ENCODE data around the gene VPS36.
"Not testable (repeated sequence)": the region's sequence is repeated elsewhere in the genome, so short reads cannot be mapped to it uniquely, and the experiment has no call there.

Gene VPS36, protein sequence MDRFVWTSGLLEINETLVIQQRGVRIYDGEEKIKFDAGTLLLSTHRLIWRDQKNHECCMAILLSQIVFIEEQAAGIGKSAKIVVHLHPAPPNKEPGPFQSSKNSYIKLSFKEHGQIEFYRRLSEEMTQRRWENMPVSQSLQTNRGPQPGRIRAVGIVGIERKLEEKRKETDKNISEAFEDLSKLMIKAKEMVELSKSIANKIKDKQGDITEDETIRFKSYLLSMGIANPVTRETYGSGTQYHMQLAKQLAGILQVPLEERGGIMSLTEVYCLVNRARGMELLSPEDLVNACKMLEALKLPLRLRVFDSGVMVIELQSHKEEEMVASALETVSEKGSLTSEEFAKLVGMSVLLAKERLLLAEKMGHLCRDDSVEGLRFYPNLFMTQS

DNA sequence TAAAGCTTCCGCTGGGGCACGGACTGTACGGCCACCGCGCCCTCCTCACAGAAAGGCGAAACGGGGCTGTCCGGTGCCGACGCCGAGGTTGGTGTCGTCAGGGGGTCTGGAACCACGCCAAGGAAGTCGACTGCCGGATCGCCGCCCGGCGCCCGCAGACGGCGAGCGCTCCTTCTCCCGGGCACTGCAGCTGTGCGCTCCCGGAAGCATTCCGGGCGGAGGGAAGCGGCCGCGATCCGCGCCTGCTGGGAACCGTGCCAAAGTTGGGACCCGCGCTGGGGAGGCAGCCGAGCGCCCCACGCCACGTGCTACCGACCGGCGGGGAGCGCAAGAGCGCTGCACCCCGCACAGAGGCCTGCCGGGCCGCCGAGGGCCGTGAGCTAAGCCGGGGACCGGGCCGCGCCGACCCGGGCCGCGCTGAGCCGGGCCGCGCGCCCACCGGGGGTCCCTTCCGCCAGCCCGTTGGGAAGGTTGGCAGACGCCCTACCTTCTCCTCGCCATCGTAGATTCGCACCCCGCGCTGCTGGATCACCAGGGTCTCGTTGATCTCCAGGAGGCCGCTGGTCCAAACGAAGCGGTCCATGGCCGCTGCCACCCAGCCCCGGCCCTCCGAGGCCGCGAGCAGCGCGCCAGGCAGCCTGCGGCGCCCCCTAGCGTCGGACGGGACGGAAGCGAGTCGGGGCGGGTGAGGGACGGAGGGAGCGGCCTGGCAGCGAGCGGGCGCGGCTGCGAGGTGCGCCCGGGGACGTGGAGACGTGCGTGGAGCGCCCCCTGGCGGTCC lies at the start of gene VPS36:
TSS of gene VPS36 (minus strand) at position 623 of the 781 bp plus-strand sequence. CDS start at position 583, 40 bp downstream.
- Mint-ChIP-seq H3K4me3 (peak within 1 kb of the TSS; percentile 93 to 96), H3K27ac (peak within 1 kb of the TSS; percentile 95), H3K4me1 (peaks cover 13 to 39% of the 10 kb centered on the region in 2 donors), H3K27me3 (no peaks in the 10 kb centered on the region), H3K9me3 (no peaks in the 10 kb centered on the region), H3K36me3 (peaks cover 3 to 4% of the 10 kb centered on the region in 2 donors)
- ATAC-seq (replicated peaks) (peak; percentile 77 to 78), DNase-seq (peak; percentile 93)

DNA sequence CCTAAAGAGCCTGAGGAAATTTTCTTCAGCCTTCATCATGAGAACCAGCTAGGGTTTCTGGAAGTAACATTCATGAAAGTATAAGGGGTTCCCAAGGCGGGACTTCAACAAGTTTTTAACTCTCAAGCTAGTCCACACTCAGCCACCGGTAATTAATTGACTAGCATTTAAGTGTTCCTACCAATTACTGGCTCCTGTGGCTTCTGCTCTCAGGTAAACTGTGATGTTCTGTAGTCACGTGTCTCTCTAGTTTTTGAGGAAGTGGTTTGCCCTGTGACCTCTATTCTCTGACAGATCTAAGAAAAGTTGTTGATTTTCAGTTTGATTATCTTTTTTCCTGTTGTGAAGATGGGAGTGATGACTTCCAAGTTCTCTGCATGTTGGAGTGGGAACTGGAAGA lies 47.5 kb upstream of the VPS36 start:
- H3K27ac Mint-ChIP-seq, H3K4me1 Mint-ChIP-seq: not testable (repeated sequence)

DNA sequence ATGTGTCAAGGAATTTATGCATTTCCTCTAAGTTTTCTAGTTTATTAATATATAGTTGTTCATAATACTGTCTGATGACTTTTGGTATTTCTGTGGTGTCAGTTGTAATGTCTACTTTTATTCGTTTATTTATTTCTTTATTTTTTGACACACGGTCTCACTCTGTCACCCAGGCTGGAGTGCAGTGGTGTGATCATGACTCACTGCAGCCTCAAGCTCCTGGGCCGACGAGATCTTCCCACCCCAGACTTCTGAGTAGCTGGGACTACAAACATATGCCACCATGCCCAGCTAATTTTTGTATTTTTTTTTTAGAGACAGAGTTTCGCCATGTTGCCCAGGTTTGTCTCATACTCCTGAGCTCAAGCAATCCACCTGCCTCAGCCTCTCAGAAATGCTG lies 43.8 kb upstream of the VPS36 start:
- DNase-seq; H3K9me3 Mint-ChIP-seq; H3K27me3 Mint-ChIP-seq; H3K27ac Mint-ChIP-seq; ATAC-seq (replicated peaks); H3K36me3 Mint-ChIP-seq; H3K4me3 Mint-ChIP-seq; H3K4me1 Mint-ChIP-seq: not testable (repeated sequence)

More for the DNA sequence above, 47.5 kb upstream of the VPS36 start:
- H3K4me3 Mint-ChIP-seq, H3K9me3 Mint-ChIP-seq, DNase-seq, H3K27me3 Mint-ChIP-seq, H3K36me3 Mint-ChIP-seq: not testable (repeated sequence)
- ATAC-seq (replicated peaks): peak; percentile 82 to 86

GRCh38 chr13:52491015-52491414 lies 40.6 kb upstream of the VPS36 start:
- not testable (repeated sequence) for H3K27me3 Mint-ChIP-seq; H3K36me3 Mint-ChIP-seq; ATAC-seq (replicated peaks); H3K4me3 Mint-ChIP-seq; H3K27ac Mint-ChIP-seq; H3K9me3 Mint-ChIP-seq; DNase-seq; H3K4me1 Mint-ChIP-seq

DNA sequence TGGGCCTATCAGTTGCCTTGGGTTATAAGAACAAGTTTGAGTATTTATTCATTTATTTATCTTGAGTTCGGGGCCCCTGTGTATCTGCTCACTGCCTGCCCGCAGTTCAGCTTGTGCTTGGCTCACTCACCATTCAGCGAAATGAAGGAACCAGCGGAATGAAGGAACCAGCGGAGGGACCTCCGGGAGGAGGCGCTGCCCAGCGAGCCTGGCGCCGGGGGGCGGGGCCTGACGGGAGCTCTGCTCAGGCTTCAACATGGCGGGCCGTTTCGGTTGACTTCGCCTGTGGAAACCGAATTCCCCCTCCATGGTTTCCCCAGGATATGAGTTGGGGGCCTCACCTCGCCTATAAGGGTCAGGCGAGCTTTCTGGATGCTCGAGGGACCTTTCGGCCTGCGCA lies 38.3 kb upstream of the VPS36 start:
- ATAC-seq (replicated peaks); H3K27me3 Mint-ChIP-seq: not testable (repeated sequence)

GRCh38 chr13:52487078-52487477 lies 36.6 kb upstream of the VPS36 start:
- ATAC-seq (replicated peaks); H3K36me3 Mint-ChIP-seq: not testable (repeated sequence)

More for the DNA sequence above, 38.3 kb upstream of the VPS36 start:
- not testable (repeated sequence) for DNase-seq, H3K36me3 Mint-ChIP-seq, H3K27ac Mint-ChIP-seq, H3K4me3 Mint-ChIP-seq, H3K9me3 Mint-ChIP-seq, H3K4me1 Mint-ChIP-seq

GRCh38 chr13:52480677-52481428 lies 30.4 kb upstream of the VPS36 start:
- not testable (repeated sequence) for H3K27me3 Mint-ChIP-seq; H3K36me3 Mint-ChIP-seq; H3K4me1 Mint-ChIP-seq; H3K4me3 Mint-ChIP-seq; ATAC-seq (replicated peaks); H3K9me3 Mint-ChIP-seq; DNase-seq; H3K27ac Mint-ChIP-seq

More at GRCh38 chr13:52487078-52487477, 36.6 kb upstream of the VPS36 start:
- H3K4me1 Mint-ChIP-seq, H3K27me3 Mint-ChIP-seq, H3K4me3 Mint-ChIP-seq, H3K27ac Mint-ChIP-seq, DNase-seq, H3K9me3 Mint-ChIP-seq: not testable (repeated sequence)

GRCh38 chr13:52468487-52468886 lies 18.1 kb upstream of the VPS36 start:
- not testable (repeated sequence) for ATAC-seq (replicated peaks)
- peaks cover 27 to 44% of the 10 kb centered on the region in 2 donors for H3K36me3 Mint-ChIP-seq

DNA sequence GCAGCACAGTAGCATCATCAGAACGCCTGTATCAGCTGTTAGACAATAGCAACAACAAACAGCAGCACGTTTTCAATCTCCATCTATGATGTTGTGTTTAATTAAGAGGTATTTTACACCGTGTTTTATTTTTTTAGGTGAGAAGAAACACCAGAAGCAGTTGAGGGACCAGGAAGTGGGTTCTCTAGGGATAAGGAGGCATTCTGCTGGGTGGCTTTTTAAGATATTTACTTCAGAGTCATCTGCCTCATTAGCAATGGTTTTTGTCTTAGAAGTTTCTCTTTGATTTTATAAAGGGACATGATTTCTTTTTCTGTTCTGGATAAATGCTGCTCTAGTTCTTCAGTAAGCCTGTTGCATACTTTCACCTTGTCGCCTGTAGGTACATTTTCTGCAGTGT lies 13.1 kb upstream of the VPS36 start:
- H3K36me3 Mint-ChIP-seq: peaks cover 20 to 35% of the 10 kb centered on the region in 2 donors
- H3K4me3 Mint-ChIP-seq: no peak overlapping the region
- ATAC-seq (replicated peaks) (no peak), DNase-seq (no peak)
- no peaks in the 10 kb centered on the region for H3K27me3 Mint-ChIP-seq
- peaks cover 0 to 1% of the 10 kb centered on the region in 2 donors for H3K9me3 Mint-ChIP-seq
- no peak overlapping the region for H3K27ac Mint-ChIP-seq
- peaks cover 2 to 6% of the 10 kb centered on the region in 2 donors for H3K4me1 Mint-ChIP-seq

More at GRCh38 chr13:52468487-52468886, 18.1 kb upstream of the VPS36 start:
- not testable (repeated sequence) for DNase-seq, H3K9me3 Mint-ChIP-seq, H3K4me3 Mint-ChIP-seq, H3K4me1 Mint-ChIP-seq, H3K27me3 Mint-ChIP-seq
- H3K27ac Mint-ChIP-seq: peak overlapping the region; percentile 42

DNA sequence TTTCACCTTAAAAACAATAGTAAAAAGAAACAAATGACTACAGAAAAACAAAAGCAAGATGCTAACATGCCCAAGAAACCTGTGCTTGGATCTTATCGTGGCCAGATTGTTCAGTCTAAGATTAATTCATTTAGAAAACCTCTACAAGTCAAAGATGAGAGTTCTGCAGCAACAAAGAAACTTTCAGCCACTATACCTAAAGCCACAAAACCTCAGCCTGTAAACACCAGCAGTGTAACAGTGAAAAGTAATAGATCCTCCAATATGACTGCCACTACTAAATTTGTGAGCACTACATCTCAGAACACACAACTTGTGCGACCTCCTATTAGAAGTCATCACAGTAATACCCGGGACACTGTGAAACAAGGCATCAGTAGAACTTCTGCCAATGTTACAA lies 10.8 kb upstream of the VPS36 start:
- Mint-ChIP-seq H3K9me3 (no peaks in the 10 kb centered on the region), H3K4me1 (peaks cover 1 to 10% of the 10 kb centered on the region in 2 donors), H3K27ac (no peak overlapping the region), H3K4me3 (no peak overlapping the region), H3K27me3 (no peaks in the 10 kb centered on the region), H3K36me3 (peaks cover 11 to 18% of the 10 kb centered on the region in 2 donors)
- no peak for DNase-seq
- ATAC-seq (replicated peaks): no peak

- DNase-seq (no peak), ATAC-seq (replicated peaks) (no peak)
- no peak overlapping the region for H3K4me3 Mint-ChIP-seq
- peaks cover 11 to 21% of the 10 kb centered on the region in 2 donors for H3K36me3 Mint-ChIP-seq
- no peaks in the 10 kb centered on the region for H3K9me3 Mint-ChIP-seq
- H3K27me3 Mint-ChIP-seq: no peaks in the 10 kb centered on the region
- H3K27ac Mint-ChIP-seq: no peak overlapping the region
- peaks cover 4 to 16% of the 10 kb centered on the region in 2 donors for H3K4me1 Mint-ChIP-seq
These were observed 9.2 kb upstream of the VPS36 start for GRCh38 chr13:52459668-52460067.

DNA sequence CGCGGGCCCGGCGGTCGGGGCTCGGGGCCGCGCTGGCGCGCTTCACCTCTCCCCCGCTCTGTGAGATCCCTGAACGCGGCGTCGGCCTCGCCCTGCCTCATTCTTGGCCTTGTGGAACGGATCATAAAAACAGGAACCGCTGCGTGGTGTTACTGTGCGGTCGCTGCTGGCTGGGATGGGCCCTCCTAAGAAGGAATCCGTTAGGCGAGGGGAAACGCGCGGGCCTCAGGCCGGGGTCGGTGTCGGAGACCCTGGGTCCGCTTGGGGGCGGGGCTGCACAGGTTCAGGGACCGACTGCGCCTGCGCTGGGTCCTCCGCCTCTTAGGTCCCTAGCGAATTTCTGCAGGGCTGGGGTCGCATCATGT lies 5.2 kb upstream of the VPS36 start:
- Mint-ChIP-seq H3K36me3 (peaks cover under 1 to 5% of the 10 kb centered on the region in 2 donors), H3K27me3 (no peaks in the 10 kb centered on the region), H3K9me3 (no peaks in the 10 kb centered on the region), H3K4me1 (peaks cover 12 to 27% of the 10 kb centered on the region in 2 donors), H3K27ac (peak overlapping the region; percentile 99), H3K4me3 (peak overlapping the region; percentile 76 to 99)
- ATAC-seq (replicated peaks): peak; percentile 52 to 59
- peak; percentile 69 for DNase-seq

- H3K27me3 Mint-ChIP-seq: no peaks in the 10 kb centered on the region
- DNase-seq: peak; percentile 93
- H3K4me3 Mint-ChIP-seq: peak within 1 kb of the TSS; percentile 76 to 99
- peak; percentile 82 to 83 for ATAC-seq (replicated peaks)
- peaks cover 0 to 3% of the 10 kb centered on the region in 2 donors for H3K36me3 Mint-ChIP-seq
- no peaks in the 10 kb centered on the region for H3K9me3 Mint-ChIP-seq
- H3K4me1 Mint-ChIP-seq: peaks cover 12 to 28% of the 10 kb centered on the region in 2 donors
- peak within 1 kb of the TSS; percentile 99 for H3K27ac Mint-ChIP-seq
These were observed 4.6 kb upstream of the VPS36 start, which contains the start of gene CKAP2 for GRCh38 chr13:52454820-52455676. Gene CKAP2 (plus strand): TSS chr13:52455478. CDS start chr13:52455557, 79 bp downstream.
